Measurements from ENCODE around the gene IL13. TPM values are rescaled to one million over a fixed set of nuclear protein-coding genes. Genes with fewer than 3 reads are reported as not detected.

The IL13 gene
- total RNA-seq (under 1 TPM in 2 of 9 donors, not detected in 7; 0.06 to 0.61 TPM), polyA plus RNA-seq (under 1 TPM in 2 of 3 donors, not detected in 1; 0.10 to 0.32 TPM)
- long read RNA-seq, donor 1 = 0 reads
- long read RNA-seq, donor 2 = 0 reads
- long read RNA-seq, donor 3 = 0 reads
- long read RNA-seq, donor 4 = 0 reads
- long read RNA-seq, donor 5 = 0 reads
- long read RNA-seq, donor 6 = 0 reads
- long read RNA-seq, donor 7 = 0 reads
- long read RNA-seq, donor 8 = 0 reads
- long read RNA-seq, donor 9 = 0 reads
- long read RNA-seq, donor 10 = 0 reads

DNA sequence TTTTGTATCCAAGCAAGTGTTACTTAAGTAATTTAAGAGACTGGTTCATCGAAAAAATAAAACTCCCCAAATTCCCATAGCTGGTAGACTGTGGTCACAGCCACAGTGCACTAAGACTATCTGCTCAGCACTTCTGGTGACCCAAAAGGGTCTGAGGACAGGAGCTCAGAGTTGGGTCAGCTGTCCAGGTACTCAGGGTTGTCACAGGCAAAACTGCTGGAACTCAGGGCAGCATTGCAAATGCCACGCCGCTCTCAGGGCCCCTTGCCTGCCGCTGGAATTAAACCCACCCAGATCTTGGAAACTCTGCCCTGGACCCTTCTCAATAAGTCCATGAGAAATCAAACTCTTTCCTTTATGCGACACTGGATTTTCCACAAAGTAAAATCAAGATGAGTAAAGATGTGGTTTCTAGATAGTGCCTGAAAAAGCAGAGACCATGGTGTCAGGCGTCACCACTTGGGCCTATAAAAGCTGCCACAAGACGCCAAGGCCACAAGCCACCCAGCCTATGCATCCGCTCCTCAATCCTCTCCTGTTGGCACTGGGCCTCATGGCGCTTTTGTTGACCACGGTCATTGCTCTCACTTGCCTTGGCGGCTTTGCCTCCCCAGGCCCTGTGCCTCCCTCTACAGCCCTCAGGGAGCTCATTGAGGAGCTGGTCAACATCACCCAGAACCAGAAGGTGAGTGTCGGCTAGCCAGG, at the start of gene IL13:
Gene IL13, plus strand, starts transcription at position 498 of the 705 bp plus-strand sequence. Its CDS starts 14 bp downstream, at position 512.
- 90 to 99% (median 96%) methylated on average over 12 of the region's 12 CpGs for WGBS, 4 donors
- no peak within 1 kb of the TSS for H3K27ac ChIP-seq
- H3K4me1 ChIP-seq (replicated peaks in 1 of 2) = peaks cover 8 to 12% of the 10 kb centered on the region in 2 donors
- DNase-seq = peak in 2 of 7 donors; percentile 12 to 33
- no peak for TF ChIP-seq POLR2A (IDR thresholded peaks at IDR 0.05)
- TF ChIP-seq, protein P1, sequence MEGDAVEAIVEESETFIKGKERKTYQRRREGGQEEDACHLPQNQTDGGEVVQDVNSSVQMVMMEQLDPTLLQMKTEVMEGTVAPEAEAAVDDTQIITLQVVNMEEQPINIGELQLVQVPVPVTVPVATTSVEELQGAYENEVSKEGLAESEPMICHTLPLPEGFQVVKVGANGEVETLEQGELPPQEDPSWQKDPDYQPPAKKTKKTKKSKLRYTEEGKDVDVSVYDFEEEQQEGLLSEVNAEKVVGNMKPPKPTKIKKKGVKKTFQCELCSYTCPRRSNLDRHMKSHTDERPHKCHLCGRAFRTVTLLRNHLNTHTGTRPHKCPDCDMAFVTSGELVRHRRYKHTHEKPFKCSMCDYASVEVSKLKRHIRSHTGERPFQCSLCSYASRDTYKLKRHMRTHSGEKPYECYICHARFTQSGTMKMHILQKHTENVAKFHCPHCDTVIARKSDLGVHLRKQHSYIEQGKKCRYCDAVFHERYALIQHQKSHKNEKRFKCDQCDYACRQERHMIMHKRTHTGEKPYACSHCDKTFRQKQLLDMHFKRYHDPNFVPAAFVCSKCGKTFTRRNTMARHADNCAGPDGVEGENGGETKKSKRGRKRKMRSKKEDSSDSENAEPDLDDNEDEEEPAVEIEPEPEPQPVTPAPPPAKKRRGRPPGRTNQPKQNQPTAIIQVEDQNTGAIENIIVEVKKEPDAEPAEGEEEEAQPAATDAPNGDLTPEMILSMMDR (IDR thresholded peaks at IDR 0.05) = no peak
- intact Hi-C loops (cut with DNase I) = no loop called here
- H3K36me3 ChIP-seq (replicated peaks in 1 of 2) = no peaks in the 10 kb centered on the region
- no peaks in the 10 kb centered on the region for H3K9me3 ChIP-seq (replicated peaks in 1 of 3)
- H3K27me3 ChIP-seq = peaks cover 16% of the 10 kb centered on the region
- H3K4me3 ChIP-seq = no peak within 1 kb of the TSS

DNA sequence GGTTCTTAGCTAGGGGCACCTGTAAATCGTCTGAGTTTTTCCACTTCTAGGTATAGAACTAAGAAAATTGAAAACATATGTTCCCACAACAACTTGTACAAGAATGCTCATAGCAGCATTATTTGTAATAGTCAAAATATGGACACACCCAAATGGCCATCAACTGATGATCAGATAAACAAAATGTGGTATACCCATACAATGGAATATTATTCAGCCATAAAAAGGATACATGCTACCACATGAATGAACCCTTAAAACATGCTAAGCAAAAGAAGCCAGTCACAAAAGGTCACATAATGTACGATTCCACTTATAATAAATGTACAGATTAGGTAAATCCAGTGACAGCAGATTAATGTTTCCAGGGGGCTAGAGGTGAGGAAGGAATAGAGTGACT, 46.0 kb upstream of the IL13 start:
- TF ChIP-seq POLR2A (IDR thresholded peaks at IDR 0.05) = no peak
- TF ChIP-seq, protein P1 (IDR thresholded peaks at IDR 0.05) = no peak
- H3K27ac ChIP-seq = no peak overlapping the region
- peaks cover 0 to 49% of the 10 kb centered on the region in 2 donors for H3K36me3 ChIP-seq (replicated peaks in 1 of 2)
- no peaks in the 10 kb centered on the region for H3K27me3 ChIP-seq
- DNase-seq = no peak
- 94 to 97% (median 95%) methylated on average over 2 of the region's 2 CpGs for WGBS, 4 donors
- H3K4me1 ChIP-seq (replicated peaks in 1 of 2) = no peaks in the 10 kb centered on the region
- intact Hi-C loops (cut with DNase I) = no loop called here
- no peaks in the 10 kb centered on the region for H3K9me3 ChIP-seq (replicated peaks in 1 of 3)
- H3K4me3 ChIP-seq = no peak overlapping the region

DNA sequence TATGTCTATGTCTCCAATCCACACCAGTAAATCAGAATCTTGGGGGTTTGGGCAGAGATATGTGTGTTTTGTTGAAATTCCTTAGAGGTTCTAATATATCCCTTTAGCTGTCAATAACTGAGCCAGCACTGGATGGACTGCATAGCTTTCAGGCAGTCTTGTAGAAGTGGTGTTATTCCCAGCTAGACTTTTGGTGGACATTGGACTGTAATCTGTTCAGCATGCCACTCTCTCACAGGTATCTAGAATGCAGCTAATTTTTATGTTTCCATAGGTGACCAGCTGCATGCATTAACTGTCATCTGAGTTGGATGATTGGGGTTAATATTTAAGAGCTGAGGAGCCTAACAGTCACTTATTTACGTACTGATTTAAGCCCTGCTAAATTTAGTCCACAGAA, 45.1 kb upstream of the IL13 start:
- Histone ChIP-seq H3K27ac (no peak overlapping the region), H3K4me3 (no peak overlapping the region), H3K27me3 (no peaks in the 10 kb centered on the region), H3K9me3 (replicated peaks in 1 of 3) (no peaks in the 10 kb centered on the region), H3K36me3 (replicated peaks in 1 of 2) (peaks cover 0 to 55% of the 10 kb centered on the region in 2 donors), H3K4me1 (replicated peaks in 1 of 2) (no peaks in the 10 kb centered on the region)
- TF ChIP-seq, protein P1 (IDR thresholded peaks at IDR 0.05) = no peak
- no peak for TF ChIP-seq POLR2A (IDR thresholded peaks at IDR 0.05)
- WGBS, 4 donors = 80 to 92% (median 83%) methylated on average over 1 of the region's 1 CpG
- intact Hi-C loops (cut with DNase I) = no loop called here
- no peak for DNase-seq

DNA sequence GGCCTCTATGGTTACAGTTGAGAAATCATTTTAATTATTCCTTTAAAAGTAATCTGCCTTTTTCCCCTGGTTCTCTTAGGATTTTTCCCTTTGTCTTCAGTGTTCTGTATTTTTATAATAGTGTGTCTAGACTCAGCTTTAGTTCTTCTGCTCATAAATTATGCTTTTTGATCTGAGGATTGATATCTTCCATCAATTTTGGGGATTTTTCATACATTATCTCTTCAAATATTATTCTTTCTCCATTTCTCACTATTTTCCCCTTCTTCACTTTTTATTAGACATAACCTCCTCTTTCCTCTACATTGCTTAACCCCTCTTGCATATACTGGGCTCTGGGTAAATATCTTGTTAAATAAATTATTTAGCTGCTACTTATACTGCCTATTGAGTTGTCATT, 36.3 kb upstream of the IL13 start:
- peaks cover 0 to 30% of the 10 kb centered on the region in 2 donors for H3K36me3 ChIP-seq (replicated peaks in 1 of 2)
- no peak for TF ChIP-seq POLR2A (IDR thresholded peaks at IDR 0.05)
- TF ChIP-seq, protein P1 (IDR thresholded peaks at IDR 0.05) = no peak
- H3K9me3 ChIP-seq (replicated peaks in 1 of 3) = no peaks in the 10 kb centered on the region
- intact Hi-C loops (cut with DNase I) = no loop called here
- no peaks in the 10 kb centered on the region for H3K4me1 ChIP-seq (replicated peaks in 1 of 2)
- DNase-seq = no peak
- no peak overlapping the region for H3K4me3 ChIP-seq
- no peak overlapping the region for H3K27ac ChIP-seq
- no peaks in the 10 kb centered on the region for H3K27me3 ChIP-seq
